ENCODE data around the gene HSD11B1. TPM values are rescaled to one million over a fixed set of nuclear protein-coding genes. Genes with fewer than 3 reads are reported as not detected.

The HSD11B1 gene
- total and polyA plus RNA-seq, 2 of the 4 experiments (the other 2 are of a cell fraction), result 0.41 to 0.72 TPM

DNA sequence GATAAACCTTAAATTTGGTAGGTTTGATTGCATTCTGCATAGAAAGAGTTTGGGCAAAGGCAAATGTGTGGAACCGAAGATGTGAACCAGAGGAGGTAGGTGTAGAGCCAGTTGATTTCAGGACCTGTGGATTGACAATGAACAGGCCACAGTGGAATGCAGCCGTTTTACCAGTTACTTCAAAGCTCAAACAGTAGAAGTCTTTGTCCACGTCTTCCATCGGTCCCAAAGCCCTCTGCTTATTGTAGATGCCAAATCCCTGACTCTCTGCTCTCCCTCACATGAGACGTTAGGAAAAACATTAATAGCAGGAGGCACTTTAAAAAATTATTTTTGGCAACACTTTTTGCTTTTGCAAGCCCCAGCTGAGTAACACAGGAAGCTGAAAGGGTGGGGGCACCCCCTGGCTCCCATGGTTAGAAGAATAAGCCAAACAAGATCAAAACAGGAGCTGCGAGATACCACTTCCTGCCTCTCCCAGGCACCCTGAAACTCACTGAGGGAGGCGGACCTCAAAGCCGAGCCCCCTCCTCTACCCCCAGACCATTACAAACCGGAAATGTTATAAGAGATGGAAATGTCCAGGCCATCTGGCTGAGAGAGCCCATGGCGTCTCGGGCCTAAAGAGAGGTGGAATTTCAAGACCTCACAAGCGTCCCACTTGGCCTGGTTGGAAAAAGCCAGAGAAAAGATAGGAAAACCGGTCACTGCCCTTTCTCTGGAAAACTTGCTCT lies 64.7 kb downstream of the HSD11B1 start (continued):
- TF ChIP-seq NFE2L2 (IDR thresholded peaks at IDR 0.05; ENCODE audit: low read depth, low read length), result no peak

DNA sequence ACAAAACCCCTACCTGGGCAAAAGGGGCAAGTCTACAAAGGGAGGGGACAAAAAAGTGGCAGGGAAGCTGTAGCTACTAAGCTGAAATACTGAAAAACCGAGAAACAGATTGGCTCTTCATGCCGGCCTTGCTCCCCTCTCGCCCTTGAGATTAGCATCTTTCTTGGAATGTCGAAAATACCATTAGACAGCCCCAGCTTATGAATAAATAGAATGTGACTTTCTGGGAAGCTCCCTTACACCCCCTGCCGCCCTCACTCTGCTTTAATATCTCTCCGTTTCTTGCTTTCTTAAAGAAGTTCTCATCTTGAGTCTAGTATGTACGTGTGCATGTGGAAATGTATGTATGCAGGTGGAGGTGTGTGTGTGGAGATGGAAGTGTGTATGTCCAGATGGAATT lies 65.3 kb downstream of the HSD11B1 start:
- Histone ChIP-seq H4K20me1 (ENCODE audit: insufficient read depth, low read length) (no peaks in the 10 kb centered on the region), H3K79me1 (ENCODE audit: low read depth in 1 of 2, low read length in 2 of 2) (peaks cover 0 to 12% of the 10 kb centered on the region in 2 experiments; a peak in 2 of 4 replicates), H2AK9ac (replicated peaks; ENCODE audit: low read depth, low read length, poor library complexity) (peak overlapping the region; percentile 89), H2BK20ac (ENCODE audit: low read depth, low read length) (peak overlapping the region; percentile 58), H2BK120ac (ENCODE audit: low read depth, low read length) (peak overlapping the region; percentile 92), H3K36me3 (ENCODE audit: control insufficient read depth, insufficient read depth, low read length) (no peaks in the 10 kb centered on the region), H3K9me1 (ENCODE audit: insufficient read depth, low read length) (peaks cover 25% of the 10 kb centered on the region), H3K4me3 (ENCODE audit: insufficient read depth, low read depth, low read length) (no peak overlapping the region), H2AFZ (replicated peaks; ENCODE audit: low read length, poor library complexity) (peak overlapping the region; percentile 95), H3K23ac (ENCODE audit: low read depth, low read length) (peak overlapping the region; percentile 61), H2BK15ac (ENCODE audit: low read depth, low read length) (peak overlapping the region; percentile 81), H4K5ac (ENCODE audit: low read depth, low read length) (peak overlapping the region; percentile 94), H4K91ac (ENCODE audit: insufficient read depth, low read depth, low read length) (peak overlapping the region; percentile 82), H3K27me3 (ENCODE audit: control insufficient read depth, insufficient read depth, low read length) (no peaks in the 10 kb centered on the region), H3K14ac (replicated peaks; ENCODE audit: low read depth, low read length) (peak overlapping the region; percentile 67), H3K4me2 (ENCODE audit: low read depth, low read length) (no peak overlapping the region), H2BK5ac (ENCODE audit: low read depth, low read length, poor library complexity, severe bottlenecking) (peak overlapping the region; percentile 85), H3K4ac (ENCODE audit: low read depth, low read length) (peak overlapping the region; percentile 81), H3K56ac (ENCODE audit: extremely low read depth, insufficient read depth, low read length) (peak overlapping the region; percentile 76; the same call in 1 of the 2 replicates), H4K8ac (ENCODE audit: low read depth in 2 of 2, low read length in 2 of 2) (peak overlapping the region; percentile 86 to 92), H3K9me3 (ENCODE audit: control insufficient read depth, insufficient read depth, low read length) (no peaks in the 10 kb centered on the region), H3K27ac (ENCODE audit: insufficient read depth, low read length) (peak overlapping the region; percentile 88), H3K4me1 (ENCODE audit: control insufficient read depth, insufficient read depth, low read length) (peaks cover 11% of the 10 kb centered on the region), H2AK5ac (ENCODE audit: low read depth, low read length) (peak overlapping the region; percentile 91), H3K9ac (ENCODE audit: low read depth, low read length) (no peak overlapping the region), H3K18ac (ENCODE audit: low read depth, low read length) (peak overlapping the region; percentile 80; the same call in 1 of the 2 replicates)
- BruUV-seq (replicated peaks), result no TSS peak
- no peak for ATAC-seq (ENCODE audit: low read depth)
- WGBS, 2 experiments (ENCODE audit: extremely low coverage in 2 of 2, insufficient read length in 1 of 2), result no CpG with 5 or more reads among the region's 7 CpGs
- dilution Hi-C loops (cut with HindIII; ENCODE audit: low sequenced_read_pairs, unreplicated experiment) (no loop called here), in situ Hi-C loops (cut with MboI; ENCODE audit: low sequenced_read_pairs) (no loop called here), intact Hi-C loops (cut with micrococcal nuclease) (no loop called here)
- DNase-seq, result no peak
- ChIA-PET CTCF (no interaction called here), POLR2A (ENCODE audit: unreplicated experiment) (no interaction called here)
- TF ChIP-seq RCOR1 (IDR thresholded peaks at IDR 0.05; ENCODE audit: insufficient replicate concordance, low read length) (no peak), RAD21 (IDR thresholded peaks at IDR 0.05; ENCODE audit: low read length) (no peak), NFE2L2 (IDR thresholded peaks at IDR 0.05; ENCODE audit: low read depth, low read length) (no peak), MXI1 (IDR thresholded peaks at IDR 0.05; ENCODE audit: borderline replicate concordance, low read depth, low read length) (no peak), RFX5 (IDR thresholded peaks at IDR 0.05; ENCODE audit: low read depth, low read length) (no peak), CHD1 (IDR thresholded peaks at IDR 0.05; ENCODE audit: low read depth, low read length) (no peak), CEBPB (IDR thresholded peaks at IDR 0.05; ENCODE audit: low read depth, low read length) (no peak), BHLHE40 (IDR thresholded peaks at IDR 0.05; ENCODE audit: low read depth, low read length) (no peak), FOS (IDR thresholded peaks at IDR 0.05; ENCODE audit: low read depth, low read length) (no peak), MAFK (IDR thresholded peaks at IDR 0.05; ENCODE audit: low read depth, low read length) (no peak), MAZ (IDR thresholded peaks at IDR 0.05; ENCODE audit: borderline replicate concordance, low read depth, low read length) (no peak), SMC3 (IDR thresholded peaks at IDR 0.05; ENCODE audit: low read depth, low read length) (no peak), POLR2A (IDR thresholded peaks at IDR 0.05; ENCODE audit: low read depth, low read length) (no peak)
- TF ChIP-seq, protein P1, sequence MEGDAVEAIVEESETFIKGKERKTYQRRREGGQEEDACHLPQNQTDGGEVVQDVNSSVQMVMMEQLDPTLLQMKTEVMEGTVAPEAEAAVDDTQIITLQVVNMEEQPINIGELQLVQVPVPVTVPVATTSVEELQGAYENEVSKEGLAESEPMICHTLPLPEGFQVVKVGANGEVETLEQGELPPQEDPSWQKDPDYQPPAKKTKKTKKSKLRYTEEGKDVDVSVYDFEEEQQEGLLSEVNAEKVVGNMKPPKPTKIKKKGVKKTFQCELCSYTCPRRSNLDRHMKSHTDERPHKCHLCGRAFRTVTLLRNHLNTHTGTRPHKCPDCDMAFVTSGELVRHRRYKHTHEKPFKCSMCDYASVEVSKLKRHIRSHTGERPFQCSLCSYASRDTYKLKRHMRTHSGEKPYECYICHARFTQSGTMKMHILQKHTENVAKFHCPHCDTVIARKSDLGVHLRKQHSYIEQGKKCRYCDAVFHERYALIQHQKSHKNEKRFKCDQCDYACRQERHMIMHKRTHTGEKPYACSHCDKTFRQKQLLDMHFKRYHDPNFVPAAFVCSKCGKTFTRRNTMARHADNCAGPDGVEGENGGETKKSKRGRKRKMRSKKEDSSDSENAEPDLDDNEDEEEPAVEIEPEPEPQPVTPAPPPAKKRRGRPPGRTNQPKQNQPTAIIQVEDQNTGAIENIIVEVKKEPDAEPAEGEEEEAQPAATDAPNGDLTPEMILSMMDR (conservative IDR thresholded peaks at IDR 0.05; ENCODE audit: low read depth, low read length), result no peak
- TF ChIP-seq, protein P2, sequence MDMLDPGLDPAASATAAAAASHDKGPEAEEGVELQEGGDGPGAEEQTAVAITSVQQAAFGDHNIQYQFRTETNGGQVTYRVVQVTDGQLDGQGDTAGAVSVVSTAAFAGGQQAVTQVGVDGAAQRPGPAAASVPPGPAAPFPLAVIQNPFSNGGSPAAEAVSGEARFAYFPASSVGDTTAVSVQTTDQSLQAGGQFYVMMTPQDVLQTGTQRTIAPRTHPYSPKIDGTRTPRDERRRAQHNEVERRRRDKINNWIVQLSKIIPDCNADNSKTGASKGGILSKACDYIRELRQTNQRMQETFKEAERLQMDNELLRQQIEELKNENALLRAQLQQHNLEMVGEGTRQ (IDR thresholded peaks at IDR 0.05; ENCODE audit: low read depth, low read length), result no peak

Measured in IMR-90 (cell line).